D721Med (cell line): Measurements from ENCODE around the gene INPP5K.

Experiments
- DNase-seq: peaks from one replicate; pipeline ENCODE4 v3.0.0; 2011; ENCODE audit warnings: low spot score; ENCODE audit not compliant: insufficient read length
- FAIRE-seq: peaks from 2 replicates; lab custom pipeline; 2011; peaks lifted over from hg19 to GRCh38; lab: Jason Lieb, UNC
- TF ChIP-seq, protein P1 (sequence below): IDR thresholded peaks from 2 replicates; pipeline ENCODE4 v1.5.1; 2012; ENCODE audit warnings: mild to moderate bottlenecking, control low read depth; ENCODE audit not compliant: insufficient read depth; ENCODE audit errors: missing control alignments

Gene INPP5K

GRCh38 chr17:1480747-1481465 is 35.5 kb downstream of the INPP5K start:
- TF ChIP-seq, protein P1, sequence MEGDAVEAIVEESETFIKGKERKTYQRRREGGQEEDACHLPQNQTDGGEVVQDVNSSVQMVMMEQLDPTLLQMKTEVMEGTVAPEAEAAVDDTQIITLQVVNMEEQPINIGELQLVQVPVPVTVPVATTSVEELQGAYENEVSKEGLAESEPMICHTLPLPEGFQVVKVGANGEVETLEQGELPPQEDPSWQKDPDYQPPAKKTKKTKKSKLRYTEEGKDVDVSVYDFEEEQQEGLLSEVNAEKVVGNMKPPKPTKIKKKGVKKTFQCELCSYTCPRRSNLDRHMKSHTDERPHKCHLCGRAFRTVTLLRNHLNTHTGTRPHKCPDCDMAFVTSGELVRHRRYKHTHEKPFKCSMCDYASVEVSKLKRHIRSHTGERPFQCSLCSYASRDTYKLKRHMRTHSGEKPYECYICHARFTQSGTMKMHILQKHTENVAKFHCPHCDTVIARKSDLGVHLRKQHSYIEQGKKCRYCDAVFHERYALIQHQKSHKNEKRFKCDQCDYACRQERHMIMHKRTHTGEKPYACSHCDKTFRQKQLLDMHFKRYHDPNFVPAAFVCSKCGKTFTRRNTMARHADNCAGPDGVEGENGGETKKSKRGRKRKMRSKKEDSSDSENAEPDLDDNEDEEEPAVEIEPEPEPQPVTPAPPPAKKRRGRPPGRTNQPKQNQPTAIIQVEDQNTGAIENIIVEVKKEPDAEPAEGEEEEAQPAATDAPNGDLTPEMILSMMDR = no peak
- DNase-seq (no peak), FAIRE-seq (no peak)

GRCh38 chr17:1478418-1478817 is 38.0 kb downstream of the INPP5K start:
- TF ChIP-seq, protein P1 = no peak
- DNase-seq (no peak), FAIRE-seq (no peak)

- TF ChIP-seq, protein P1 = no peak
- no peak for FAIRE-seq
- DNase-seq = no peak
These were observed 41.0 kb downstream of the INPP5K start for GRCh38 chr17:1475321-1475854.

DNA sequence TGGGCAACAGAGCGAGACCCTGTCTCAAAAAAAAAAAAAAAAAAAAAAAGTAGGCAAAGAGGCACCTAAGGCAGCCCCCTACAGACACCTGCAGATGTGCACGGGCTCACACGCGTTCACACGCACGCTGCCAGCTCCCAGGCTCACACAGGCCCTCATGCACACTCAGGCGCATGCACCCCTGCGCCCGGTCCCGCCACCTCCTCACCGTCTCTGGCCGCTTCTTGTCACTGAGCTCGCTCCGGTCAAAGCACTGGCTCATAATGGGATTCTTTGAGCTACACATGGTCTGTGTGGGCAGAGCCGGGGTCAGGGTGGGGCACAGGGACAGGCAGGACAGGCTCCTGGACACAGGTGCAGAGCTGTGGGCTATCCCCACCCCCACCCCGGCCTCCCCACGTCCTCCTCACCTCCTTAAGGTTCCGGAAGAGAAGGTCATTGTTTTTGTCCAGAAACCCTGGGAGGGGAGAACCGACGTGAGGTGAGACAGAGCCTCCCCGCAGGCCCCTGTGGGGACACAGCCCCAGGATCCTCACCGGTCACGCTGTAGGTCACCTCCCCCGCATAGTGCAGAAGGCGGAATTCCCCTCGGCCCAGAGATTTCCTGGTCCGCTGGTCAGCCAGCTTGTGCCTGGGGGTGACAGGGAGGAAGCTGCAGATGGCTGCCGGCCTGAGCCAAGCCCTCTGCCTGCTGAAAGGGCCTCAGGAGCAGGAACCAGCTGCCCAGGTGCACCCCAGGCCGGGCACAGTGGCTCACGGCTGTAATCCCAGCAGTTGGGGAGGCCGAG is 41.8 kb downstream of the INPP5K start:
- no peak for DNase-seq
- TF ChIP-seq, protein P1 = no peak
- no peak for FAIRE-seq

GRCh38 chr17:1473841-1474240 is 42.6 kb downstream of the INPP5K start:
- no peak for FAIRE-seq

GRCh38 chr17:1473170-1473569 is 43.2 kb downstream of the INPP5K start:
- no peak for FAIRE-seq

More at GRCh38 chr17:1473841-1474240, 42.6 kb downstream of the INPP5K start:
- DNase-seq = no peak
- TF ChIP-seq, protein P1 = no peak

More at GRCh38 chr17:1473170-1473569, 43.2 kb downstream of the INPP5K start:
- TF ChIP-seq, protein P1 = no peak
- DNase-seq = no peak
